Retinal pigment epithelial cell (primary cell): ENCODE results near the gene TMEM61.
"Not testable (repeated sequence)": the region's sequence is repeated elsewhere in the genome, so short reads cannot be mapped to it uniquely, and the experiment has no call there.

Experiments used
- DNase-seq: peaks from one replicate; pipeline ENCODE4 v3.0.0-alpha.2; 2010; ENCODE audit warnings: low read depth
- H3K4me3 ChIP-seq: 2 replicates; pipeline ENCODE4 v1.5.1; 2011; ENCODE audit warnings: mild to moderate bottlenecking, low read length, control low read depth, moderate library complexity
- TF ChIP-seq, protein P1 (sequence below): conservative IDR thresholded peaks from 2 replicates; pipeline ENCODE4 v1.5.1; 2011; ENCODE audit warnings: low read depth, low read length, control low read depth, inconsistent platforms

TMEM61 gene

DNA sequence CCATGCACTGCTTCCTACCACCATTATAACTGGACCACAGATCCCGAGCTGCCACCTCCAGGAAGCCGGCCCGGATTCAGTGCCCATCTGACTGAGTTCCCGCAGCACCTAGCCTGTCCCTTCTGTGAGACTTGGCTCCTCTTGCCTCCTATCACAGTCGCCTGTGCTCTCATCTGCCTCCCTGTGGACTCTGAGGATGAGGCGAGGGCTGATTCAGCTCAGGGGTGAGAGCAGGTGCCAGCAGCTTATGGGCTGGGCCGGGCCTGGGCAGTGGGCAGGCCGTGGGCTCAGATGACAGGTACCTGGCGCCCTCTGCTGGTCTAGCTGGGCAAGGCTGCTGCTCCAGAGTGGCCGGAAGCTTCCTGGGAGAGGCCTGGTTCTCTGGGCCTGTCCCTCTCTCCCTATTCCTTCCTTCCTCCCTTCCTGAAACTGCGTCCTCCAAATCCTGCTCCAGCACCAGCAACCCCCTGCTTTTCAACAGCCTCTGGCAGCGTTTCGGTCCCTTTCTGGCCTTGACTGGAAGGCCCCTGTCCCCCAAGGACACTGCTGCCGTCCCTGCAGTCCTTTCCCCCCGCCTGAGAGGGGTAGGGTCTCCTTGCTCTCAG, 41.6 kb downstream of the TMEM61 start:
- H3K4me3 ChIP-seq: no peak overlapping the region
- TF ChIP-seq, protein P1, sequence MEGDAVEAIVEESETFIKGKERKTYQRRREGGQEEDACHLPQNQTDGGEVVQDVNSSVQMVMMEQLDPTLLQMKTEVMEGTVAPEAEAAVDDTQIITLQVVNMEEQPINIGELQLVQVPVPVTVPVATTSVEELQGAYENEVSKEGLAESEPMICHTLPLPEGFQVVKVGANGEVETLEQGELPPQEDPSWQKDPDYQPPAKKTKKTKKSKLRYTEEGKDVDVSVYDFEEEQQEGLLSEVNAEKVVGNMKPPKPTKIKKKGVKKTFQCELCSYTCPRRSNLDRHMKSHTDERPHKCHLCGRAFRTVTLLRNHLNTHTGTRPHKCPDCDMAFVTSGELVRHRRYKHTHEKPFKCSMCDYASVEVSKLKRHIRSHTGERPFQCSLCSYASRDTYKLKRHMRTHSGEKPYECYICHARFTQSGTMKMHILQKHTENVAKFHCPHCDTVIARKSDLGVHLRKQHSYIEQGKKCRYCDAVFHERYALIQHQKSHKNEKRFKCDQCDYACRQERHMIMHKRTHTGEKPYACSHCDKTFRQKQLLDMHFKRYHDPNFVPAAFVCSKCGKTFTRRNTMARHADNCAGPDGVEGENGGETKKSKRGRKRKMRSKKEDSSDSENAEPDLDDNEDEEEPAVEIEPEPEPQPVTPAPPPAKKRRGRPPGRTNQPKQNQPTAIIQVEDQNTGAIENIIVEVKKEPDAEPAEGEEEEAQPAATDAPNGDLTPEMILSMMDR: peak; percentile 95

DNA sequence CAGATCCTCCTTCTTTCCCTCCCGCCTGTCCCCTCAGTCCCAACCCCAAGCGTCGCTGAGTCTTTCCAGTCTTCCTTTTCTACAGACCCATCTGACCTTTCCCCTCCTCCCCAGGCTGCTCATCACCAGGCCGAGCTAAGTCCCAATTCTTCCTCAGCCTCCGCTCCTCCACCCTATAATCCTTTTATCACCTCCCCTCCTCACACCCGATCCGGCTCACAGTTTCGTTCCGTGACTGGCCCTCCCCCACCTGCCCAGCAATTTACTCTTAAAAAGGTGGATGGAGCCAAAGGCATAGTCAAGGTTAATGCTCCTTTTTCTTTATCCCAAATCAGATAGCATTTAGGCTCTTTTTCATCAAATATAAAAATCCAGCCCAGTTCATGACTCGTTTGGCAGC, 43.7 kb downstream of the TMEM61 start:
- not testable (repeated sequence) for DNase-seq, H3K4me3 ChIP-seq

More for the DNA sequence above, 41.6 kb downstream of the TMEM61 start:
- DNase-seq: peak; percentile 74

DNA sequence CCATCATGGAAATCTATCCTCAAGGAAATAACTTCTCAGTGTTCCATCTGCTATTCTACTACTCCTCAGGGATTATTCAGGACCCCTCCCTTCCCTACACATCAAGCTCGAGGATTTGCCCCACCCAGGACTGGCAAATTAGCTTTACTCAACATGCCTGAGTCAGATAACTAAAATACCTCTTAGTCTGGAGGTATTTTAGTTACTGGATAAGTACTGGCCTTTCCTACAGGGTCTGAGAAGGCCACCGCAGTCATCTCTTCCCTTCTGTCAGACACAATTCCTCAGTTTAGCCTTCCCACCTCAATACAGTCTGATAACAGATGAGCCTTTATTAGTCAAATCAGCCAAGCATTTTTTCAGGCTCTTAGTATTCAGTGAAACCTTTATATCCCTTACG, 46.3 kb downstream of the TMEM61 start:
- not testable (repeated sequence) for H3K4me3 ChIP-seq, DNase-seq

DNA sequence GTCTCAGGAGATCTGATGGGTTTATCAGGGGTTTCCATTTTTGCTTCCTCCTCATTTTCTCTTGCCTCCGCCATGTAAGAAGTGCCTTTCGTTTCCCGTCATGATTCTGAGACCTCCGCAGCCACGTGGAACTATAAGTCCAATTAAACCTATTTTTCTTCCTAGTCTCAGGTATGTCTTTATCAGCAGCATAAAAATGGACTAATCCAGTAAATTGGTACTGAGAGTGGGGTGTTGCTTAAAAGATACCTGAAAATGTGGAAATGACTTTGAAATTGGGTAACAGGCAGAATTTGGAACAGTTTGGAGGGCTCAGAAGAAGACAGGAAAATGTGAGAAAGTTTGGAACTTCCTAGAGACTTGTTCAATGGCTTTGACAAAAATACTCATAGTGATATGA, 50.7 kb downstream of the TMEM61 start:
- not testable (repeated sequence) for H3K4me3 ChIP-seq, DNase-seq

DNA sequence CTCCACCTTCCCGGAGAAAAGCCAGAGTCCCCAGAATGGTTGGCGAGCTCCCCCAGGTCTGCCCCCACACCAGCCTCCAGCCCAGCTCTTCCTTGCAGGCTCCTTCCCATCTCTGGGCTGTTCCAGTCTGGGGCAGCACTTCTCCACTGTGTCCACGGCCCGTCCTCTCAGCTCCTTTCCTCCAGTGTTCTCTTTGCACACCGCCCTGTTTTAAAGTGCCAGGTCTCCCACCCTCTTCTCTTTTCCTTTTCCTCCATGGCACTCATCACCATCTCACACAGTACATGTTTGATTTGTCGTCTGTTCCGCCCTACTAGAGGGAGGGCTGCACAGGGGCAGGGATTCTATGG, 52.8 kb downstream of the TMEM61 start:
- H3K4me3 ChIP-seq: no peak overlapping the region
- TF ChIP-seq, protein P1: no peak
- DNase-seq: no peak

DNA sequence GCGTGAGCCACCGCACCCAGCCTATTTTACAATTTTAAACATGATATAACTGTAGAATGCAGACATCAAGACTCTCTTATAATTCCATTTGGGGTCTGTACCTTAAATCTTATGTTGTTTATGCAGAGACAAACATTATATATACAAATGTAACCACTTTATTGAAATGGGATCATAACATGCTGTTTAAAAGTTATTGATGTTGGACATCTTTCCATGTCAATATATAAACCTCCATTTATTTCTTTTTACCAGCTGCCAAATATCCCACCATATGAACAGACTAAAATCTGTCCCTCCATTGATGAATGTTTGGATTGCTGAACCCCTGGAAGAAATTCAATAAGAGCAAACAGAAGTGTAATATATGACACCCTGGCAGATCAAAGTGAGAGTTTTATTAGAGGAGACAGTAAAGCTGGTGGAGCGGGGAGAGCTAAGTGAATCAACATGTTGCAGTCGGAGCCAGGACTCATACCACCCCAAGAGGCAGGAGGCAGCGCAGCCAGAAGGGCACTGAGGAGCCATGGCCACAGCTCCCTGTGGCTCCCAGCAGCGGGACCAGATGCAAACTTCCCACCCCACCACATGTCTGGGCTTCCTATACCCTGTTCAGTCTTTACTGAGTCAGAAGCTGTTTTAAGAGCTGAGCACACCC, 54.2 kb downstream of the TMEM61 start:
- TF ChIP-seq, protein P1: no peak
- DNase-seq: no peak
- no peak overlapping the region for H3K4me3 ChIP-seq

DNA sequence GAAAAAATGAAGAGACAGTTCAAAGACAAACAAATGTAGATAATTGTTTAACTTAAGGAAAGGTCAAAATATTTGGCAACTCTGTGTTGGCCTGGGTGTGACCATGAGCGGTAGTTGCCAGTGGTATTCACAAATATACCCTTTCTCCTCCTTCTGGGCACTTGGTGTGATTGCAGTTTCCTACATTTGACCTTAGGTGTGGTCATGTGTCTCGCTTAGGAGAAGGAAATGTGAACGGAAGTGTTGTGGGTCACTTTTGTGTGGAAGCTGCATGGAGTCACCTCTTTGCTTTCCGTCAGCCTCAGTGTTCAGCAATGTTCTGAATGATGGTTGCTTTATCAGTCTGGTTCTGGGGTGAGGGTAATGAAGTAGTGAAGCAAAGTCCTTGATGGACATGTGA, 55.5 kb downstream of the TMEM61 start:
- no peak for DNase-seq
- no peak overlapping the region for H3K4me3 ChIP-seq
- TF ChIP-seq, protein P1: no peak

DNA sequence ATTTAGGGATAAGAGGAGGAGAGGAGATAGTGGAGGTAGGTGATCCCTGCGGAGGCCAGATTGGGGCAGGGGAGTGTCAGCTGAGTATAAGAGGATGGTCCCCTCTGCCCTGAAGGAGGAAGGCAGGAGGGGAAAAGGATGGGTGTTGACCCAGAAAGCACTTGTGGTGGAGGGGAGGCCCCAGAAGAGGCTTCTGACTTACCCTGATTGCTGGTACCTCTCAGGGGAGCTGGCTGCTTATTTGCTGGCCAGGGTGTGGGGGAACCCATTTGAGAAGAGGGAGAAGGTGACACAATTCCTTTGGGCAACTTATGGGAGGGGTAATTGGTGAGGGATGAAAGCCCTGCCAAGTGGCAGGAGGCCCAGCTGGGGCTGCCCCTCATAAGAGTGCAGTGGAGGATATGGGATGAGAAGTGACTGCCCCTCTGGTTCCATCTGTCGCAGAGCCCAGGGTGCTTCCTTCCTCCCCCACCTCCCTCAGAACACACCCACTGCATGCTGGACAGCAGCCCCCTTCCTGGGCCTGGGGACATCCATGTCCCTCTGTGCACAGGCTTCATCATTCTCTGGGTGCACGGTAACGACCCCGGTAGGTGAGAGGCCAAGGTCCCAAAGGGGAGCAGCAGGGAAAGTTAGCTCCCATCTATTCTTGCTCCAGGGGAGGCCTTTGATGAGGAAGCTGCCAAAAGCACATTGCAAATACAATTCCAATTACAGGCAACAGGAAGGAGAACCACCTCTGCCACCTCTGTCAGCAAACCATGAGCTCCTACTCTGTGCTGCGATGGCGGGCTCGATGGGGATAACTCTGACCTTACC, 57.5 kb downstream of the TMEM61 start:
- DNase-seq: no peak
- TF ChIP-seq, protein P1: no peak
- H3K4me3 ChIP-seq: no peak overlapping the region
